ENCODE results near the gene ERVH48-1. TPM values are rescaled to one million over a fixed set of nuclear protein-coding genes. Genes with fewer than 3 reads are reported as not detected.
"Not testable (repeated sequence)": the region's sequence is repeated elsewhere in the genome, so short reads cannot be mapped to it uniquely, and the experiment has no call there.

The ERVH48-1 gene
- total RNA-seq, 1 donor from 2014 or later = not detected

DNA sequence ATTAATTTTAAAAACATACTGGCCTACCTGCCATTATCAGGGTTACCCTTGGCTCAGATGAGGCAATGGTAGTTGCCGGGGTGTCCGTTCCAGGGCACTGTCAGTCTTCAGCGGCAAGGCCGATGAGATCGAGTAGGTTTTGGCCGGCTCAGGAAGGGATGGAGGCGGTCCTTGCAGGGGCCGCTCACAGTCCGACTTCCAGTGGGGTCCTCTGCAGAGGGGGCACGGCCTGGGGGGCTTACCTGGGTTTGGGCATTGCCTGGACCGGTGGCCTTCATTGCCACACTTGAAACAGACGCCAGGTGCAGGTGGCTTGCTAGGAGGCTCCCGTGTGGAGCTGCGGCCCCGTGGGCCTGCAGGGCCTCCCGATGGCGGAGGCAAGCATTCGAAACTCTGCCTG, 2.5 kb downstream of the ERVH48-1 start:
- Mint-ChIP-seq H3K4me3 (no peak overlapping the region), H3K4me1 (ENCODE audit: unreplicated experiment) (peaks cover 13% of the 10 kb centered on the region), H3K36me3 (peaks cover 4% of the 10 kb centered on the region), H3K27ac (no peak overlapping the region), H3K27me3 (no peaks in the 10 kb centered on the region), H3K9me3 (no peaks in the 10 kb centered on the region)
- TF ChIP-seq, protein P1, sequence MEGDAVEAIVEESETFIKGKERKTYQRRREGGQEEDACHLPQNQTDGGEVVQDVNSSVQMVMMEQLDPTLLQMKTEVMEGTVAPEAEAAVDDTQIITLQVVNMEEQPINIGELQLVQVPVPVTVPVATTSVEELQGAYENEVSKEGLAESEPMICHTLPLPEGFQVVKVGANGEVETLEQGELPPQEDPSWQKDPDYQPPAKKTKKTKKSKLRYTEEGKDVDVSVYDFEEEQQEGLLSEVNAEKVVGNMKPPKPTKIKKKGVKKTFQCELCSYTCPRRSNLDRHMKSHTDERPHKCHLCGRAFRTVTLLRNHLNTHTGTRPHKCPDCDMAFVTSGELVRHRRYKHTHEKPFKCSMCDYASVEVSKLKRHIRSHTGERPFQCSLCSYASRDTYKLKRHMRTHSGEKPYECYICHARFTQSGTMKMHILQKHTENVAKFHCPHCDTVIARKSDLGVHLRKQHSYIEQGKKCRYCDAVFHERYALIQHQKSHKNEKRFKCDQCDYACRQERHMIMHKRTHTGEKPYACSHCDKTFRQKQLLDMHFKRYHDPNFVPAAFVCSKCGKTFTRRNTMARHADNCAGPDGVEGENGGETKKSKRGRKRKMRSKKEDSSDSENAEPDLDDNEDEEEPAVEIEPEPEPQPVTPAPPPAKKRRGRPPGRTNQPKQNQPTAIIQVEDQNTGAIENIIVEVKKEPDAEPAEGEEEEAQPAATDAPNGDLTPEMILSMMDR (conservative IDR thresholded peaks at IDR 0.05) = no peak
- DNase-seq (ENCODE audit: extremely low spot score, unreplicated experiment) = no peak

DNA sequence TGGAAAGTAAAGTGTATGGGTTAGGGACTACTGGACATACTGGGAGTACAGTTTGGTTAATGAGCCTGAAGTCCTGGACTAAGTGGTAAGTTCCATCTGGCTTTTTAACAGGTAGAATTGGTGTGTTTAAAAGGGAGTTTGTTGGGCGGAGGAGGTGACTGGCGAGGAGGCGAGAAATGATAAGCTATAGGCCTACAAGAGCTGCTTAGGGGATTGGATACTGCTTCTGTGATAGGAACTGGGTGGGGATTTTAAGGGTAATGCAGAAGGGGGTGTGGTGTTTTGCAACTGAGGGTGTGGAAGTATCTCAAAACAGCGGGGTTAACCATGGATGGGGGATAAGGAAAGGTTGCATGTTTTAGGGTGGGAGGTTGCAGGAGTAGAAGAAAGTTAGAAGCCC, 3.5 kb downstream of the ERVH48-1 start:
- peaks cover 13% of the 10 kb centered on the region for H3K4me1 Mint-ChIP-seq (ENCODE audit: unreplicated experiment)

DNA sequence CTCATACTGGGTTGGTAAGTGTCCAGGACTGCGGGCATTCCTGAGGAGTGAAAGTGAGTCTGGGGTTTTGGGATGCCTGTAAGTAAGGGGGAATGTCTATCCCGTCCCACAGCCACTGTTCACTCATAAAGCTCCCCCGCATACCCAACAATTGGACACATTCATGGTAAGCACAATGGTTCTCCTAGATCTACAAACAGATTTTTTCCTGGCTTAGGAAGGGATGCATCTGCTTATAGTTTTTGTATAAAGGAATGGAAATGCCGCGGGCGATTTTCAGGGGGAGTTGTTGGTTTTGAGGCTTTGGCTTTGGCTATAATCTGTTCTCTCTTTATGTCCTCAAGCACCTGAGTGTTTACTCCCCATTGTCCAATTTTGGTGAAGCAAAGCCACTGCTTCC, 7.1 kb downstream of the ERVH48-1 start:
- TF ChIP-seq, protein P1 (conservative IDR thresholded peaks at IDR 0.05) = no peak
- Mint-ChIP-seq H3K27me3 (no peaks in the 10 kb centered on the region), H3K4me3 (no peak overlapping the region), H3K9me3 (no peaks in the 10 kb centered on the region), H3K27ac (no peak overlapping the region), H3K36me3 (peaks cover 7% of the 10 kb centered on the region), H3K4me1 (ENCODE audit: unreplicated experiment) (no peaks in the 10 kb centered on the region)
- DNase-seq (ENCODE audit: extremely low spot score, unreplicated experiment) = no peak

More for the DNA sequence above, 3.5 kb downstream of the ERVH48-1 start:
- DNase-seq (ENCODE audit: extremely low spot score, unreplicated experiment) = no peak
- H3K27me3 Mint-ChIP-seq = no peaks in the 10 kb centered on the region
- no peak overlapping the region for H3K4me3 Mint-ChIP-seq
- TF ChIP-seq, protein P1 (conservative IDR thresholded peaks at IDR 0.05) = no peak
- H3K9me3 Mint-ChIP-seq = no peaks in the 10 kb centered on the region
- no peak overlapping the region for H3K27ac Mint-ChIP-seq
- peaks cover 4% of the 10 kb centered on the region for H3K36me3 Mint-ChIP-seq

DNA sequence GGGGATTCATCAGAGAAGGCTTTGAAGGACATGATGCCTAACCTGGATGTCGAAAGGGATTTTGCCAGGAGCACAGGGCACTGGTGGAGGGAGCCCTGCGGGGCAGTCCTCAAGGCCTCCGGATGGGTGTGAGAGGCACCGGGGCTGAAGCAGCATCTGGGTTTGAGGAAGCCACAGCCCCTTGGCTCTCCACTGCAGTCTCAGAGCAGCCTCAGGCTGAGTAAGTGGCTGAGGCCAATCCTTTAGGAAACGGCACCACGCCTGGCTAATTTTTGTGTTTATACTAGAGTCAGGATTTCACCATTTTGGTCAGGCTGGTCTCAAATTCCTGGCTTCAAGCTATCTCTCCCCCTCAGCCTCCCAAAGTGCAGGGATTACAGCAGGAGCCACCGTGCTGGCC, 12.0 kb downstream of the ERVH48-1 start:
- H3K27me3 Mint-ChIP-seq = no peaks in the 10 kb centered on the region
- no peak for DNase-seq (ENCODE audit: extremely low spot score, unreplicated experiment)
- no peaks in the 10 kb centered on the region for H3K9me3 Mint-ChIP-seq
- peaks cover 15% of the 10 kb centered on the region for H3K36me3 Mint-ChIP-seq
- no peak overlapping the region for H3K27ac Mint-ChIP-seq
- H3K4me3 Mint-ChIP-seq = no peak overlapping the region
- no peaks in the 10 kb centered on the region for H3K4me1 Mint-ChIP-seq (ENCODE audit: unreplicated experiment)
- TF ChIP-seq, protein P1 (conservative IDR thresholded peaks at IDR 0.05) = no peak

DNA sequence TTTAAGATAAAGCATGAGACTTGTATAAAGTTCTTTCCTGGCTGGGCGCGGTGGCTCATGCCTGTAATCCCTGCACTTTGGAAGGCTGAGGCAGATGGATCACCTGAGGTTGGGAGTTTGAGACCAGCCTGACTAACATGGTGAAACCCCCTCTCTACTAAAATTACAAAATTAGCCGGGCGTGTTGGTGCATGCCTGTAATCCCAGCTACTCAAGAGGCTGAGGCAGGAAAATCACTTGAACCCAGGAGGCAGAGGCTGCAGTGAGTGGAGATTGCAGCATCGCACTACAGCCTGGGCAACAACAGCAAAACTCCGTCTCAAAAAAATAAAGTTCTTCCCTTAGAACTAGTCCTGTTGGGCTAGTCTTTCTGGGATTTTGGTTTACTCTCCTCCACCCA, 13.5 kb downstream of the ERVH48-1 start:
- not testable (repeated sequence) for H3K4me3 Mint-ChIP-seq; DNase-seq (ENCODE audit: extremely low spot score, unreplicated experiment); H3K4me1 Mint-ChIP-seq (ENCODE audit: unreplicated experiment); H3K27ac Mint-ChIP-seq; H3K9me3 Mint-ChIP-seq; H3K27me3 Mint-ChIP-seq
- H3K36me3 Mint-ChIP-seq = peaks cover 17% of the 10 kb centered on the region

DNA sequence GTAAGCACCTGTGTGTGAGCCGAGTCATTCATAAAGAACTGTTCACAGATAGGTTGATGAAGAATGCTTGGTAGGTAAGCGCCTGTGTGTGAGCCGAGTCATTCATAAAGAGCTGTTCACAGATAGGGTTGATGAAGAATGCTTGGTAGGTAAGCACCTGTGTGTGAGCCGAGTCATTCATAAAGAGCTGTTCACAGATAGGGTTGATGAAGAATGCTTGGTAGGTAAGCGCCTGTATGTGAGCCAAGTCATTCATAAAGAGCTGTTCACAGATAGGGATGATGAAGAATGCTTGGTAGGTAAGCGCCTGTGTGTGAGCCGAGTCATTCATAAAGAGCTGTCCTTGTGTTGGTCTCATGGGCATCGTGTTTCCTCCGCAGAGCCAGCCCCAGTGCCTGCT, 16.9 kb downstream of the ERVH48-1 start:
- H3K27me3 Mint-ChIP-seq; H3K9me3 Mint-ChIP-seq; DNase-seq (ENCODE audit: extremely low spot score, unreplicated experiment); H3K4me3 Mint-ChIP-seq; H3K27ac Mint-ChIP-seq; H3K4me1 Mint-ChIP-seq (ENCODE audit: unreplicated experiment): not testable (repeated sequence)
- peaks cover 30% of the 10 kb centered on the region for H3K36me3 Mint-ChIP-seq

DNA sequence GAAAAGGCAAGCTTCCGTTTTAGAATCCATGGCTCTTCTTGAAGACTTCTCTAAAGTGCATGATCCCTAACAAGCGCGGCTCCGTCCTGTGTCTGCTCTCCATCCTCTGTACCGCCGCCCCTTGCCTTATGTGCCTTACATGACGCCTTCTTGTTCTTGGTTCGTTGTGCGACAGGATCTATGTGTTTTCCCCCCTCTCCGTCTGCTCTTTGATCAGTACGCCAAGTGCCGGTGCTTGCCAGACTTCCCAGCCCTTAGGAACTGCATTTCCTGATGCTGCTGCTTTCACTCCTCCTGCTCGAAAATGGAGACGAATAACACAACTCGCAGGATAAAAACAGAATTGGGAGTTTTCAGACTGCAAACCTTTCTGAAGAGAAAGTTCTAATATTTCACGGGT, 19.2 kb downstream of the ERVH48-1 start:
- no peak for DNase-seq (ENCODE audit: extremely low spot score, unreplicated experiment)
- TF ChIP-seq, protein P1 (conservative IDR thresholded peaks at IDR 0.05) = no peak
- Mint-ChIP-seq H3K27ac (no peak overlapping the region), H3K9me3 (no peaks in the 10 kb centered on the region), H3K4me3 (no peak overlapping the region), H3K4me1 (ENCODE audit: unreplicated experiment) (no peaks in the 10 kb centered on the region), H3K36me3 (peaks cover 29% of the 10 kb centered on the region), H3K27me3 (no peaks in the 10 kb centered on the region)

Data from type B pancreatic cell (in vitro differentiated cells).